ENCODE data around the gene TRIM41.

TRIM41 gene

GRCh38 chr5:181198106-181198685, 24.9 kb upstream of the TRIM41 start:
- H3K4me2 ChIP-seq, result peak overlapping the region in 9 of 11 experiments; percentile 46 to 76 (median 60); a peak in 18 of 22 replicates

GRCh38 chr5:181198905-181199519, 24.1 kb upstream of the TRIM41 start:
- H3K36me3 ChIP-seq, result no peaks in the 10 kb centered on the region; a peak in 1 of 22 replicates
- H3K4me1 ChIP-seq, result peaks cover 18 to 51% (median 41%) of the 10 kb centered on the region in 10 experiments
- no peak overlapping the region for H3K9ac ChIP-seq
- peaks cover 0 to 15% (median 4%) of the 10 kb centered on the region in 11 experiments; a peak in 5 of 22 replicates for H4K20me1 ChIP-seq
- H3K27ac ChIP-seq, result no peak overlapping the region
- TF ChIP-seq Cebpa-rat (IDR thresholded peaks at IDR 0.05), result no peak
- peak overlapping the region; percentile 32 to 76 (median 60); a peak in 20 of 22 replicates for H3K4me2 ChIP-seq
- no peak overlapping the region for H3K4me3 ChIP-seq
- no peaks in the 10 kb centered on the region for H3K9me3 ChIP-seq (replicated peaks in 1 of 11)
- peaks cover 14 to 36% (median 33%) of the 10 kb centered on the region in 11 experiments for H3K27me3 ChIP-seq

More at GRCh38 chr5:181198106-181198685, 24.9 kb upstream of the TRIM41 start:
- H3K4me1 ChIP-seq, result peaks cover 19 to 51% (median 41%) of the 10 kb centered on the region in 10 experiments
- H4K20me1 ChIP-seq, result peaks cover 0 to 9% (median 0%) of the 10 kb centered on the region in 11 experiments; a peak in 3 of 22 replicates
- H3K27ac ChIP-seq, result no peak overlapping the region
- H3K4me3 ChIP-seq, result no peak overlapping the region
- H3K9ac ChIP-seq, result no peak overlapping the region
- H3K36me3 ChIP-seq, result no peaks in the 10 kb centered on the region; a peak in 1 of 22 replicates
- peaks cover 6 to 28% (median 25%) of the 10 kb centered on the region in 11 experiments for H3K27me3 ChIP-seq
- no peaks in the 10 kb centered on the region for H3K9me3 ChIP-seq (replicated peaks in 1 of 11)
- TF ChIP-seq Cebpa-rat (IDR thresholded peaks at IDR 0.05), result no peak

GRCh38 chr5:181199881-181200638, 23.0 kb upstream of the TRIM41 start:
- peaks cover 24 to 47% (median 44%) of the 10 kb centered on the region in 11 experiments for H3K27me3 ChIP-seq

DNA sequence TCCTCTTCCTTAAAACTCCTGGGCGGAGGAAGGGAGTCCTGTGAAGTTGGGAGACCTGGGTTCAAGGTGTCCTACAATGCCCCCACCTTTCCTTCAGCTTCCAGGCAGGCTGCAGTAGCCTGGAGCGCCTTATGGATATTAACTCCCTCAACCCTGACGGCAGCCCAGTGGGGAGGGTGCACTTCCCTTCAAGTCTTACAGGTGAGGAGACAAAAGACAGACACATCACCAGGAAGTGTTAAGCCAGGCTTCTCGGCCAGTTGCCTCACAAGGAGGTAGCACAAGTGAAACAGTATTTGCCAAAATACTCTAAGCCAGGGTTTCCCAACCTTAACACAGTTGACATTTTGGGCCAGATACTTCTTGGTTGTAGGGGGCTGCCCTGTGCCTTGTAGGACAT, 22.3 kb upstream of the TRIM41 start:
- peaks cover 0 to 24% (median 12%) of the 10 kb centered on the region in 11 experiments; a peak in 14 of 22 replicates for H4K20me1 ChIP-seq
- no peaks in the 10 kb centered on the region for H3K36me3 ChIP-seq
- H3K27me3 ChIP-seq, result peaks cover 32 to 54% (median 51%) of the 10 kb centered on the region in 11 experiments

More at GRCh38 chr5:181199881-181200638, 23.0 kb upstream of the TRIM41 start:
- Histone ChIP-seq H4K20me1 (peaks cover 0 to 16% (median 6%) of the 10 kb centered on the region in 11 experiments; a peak in 10 of 22 replicates), H3K9ac (no peak overlapping the region), H3K4me3 (no peak overlapping the region), H3K36me3 (no peaks in the 10 kb centered on the region), H3K27ac (no peak overlapping the region), H3K4me2 (0 out of 22 replicates have a peak overlapping the region, but pooled peaks of 3 of the 11 experiments have one; percentile 1 to 9 (median 6)), H3K9me3 (replicated peaks in 1 of 11) (no peaks in the 10 kb centered on the region), H3K4me1 (peaks cover 18 to 60% (median 50%) of the 10 kb centered on the region in 10 experiments)
- no peak for TF ChIP-seq Cebpa-rat (IDR thresholded peaks at IDR 0.05)

GRCh38 chr5:181203093-181203711, 19.9 kb upstream of the TRIM41 start:
- Histone ChIP-seq H3K4me1 (peaks cover 31 to 66% (median 52%) of the 10 kb centered on the region in 10 experiments), H3K36me3 (no peaks in the 10 kb centered on the region), H3K4me2 (peak overlapping the region; percentile 95 to 100 (median 99)), H3K27ac (no peak overlapping the region), H3K9ac (no peak overlapping the region; a peak in 1 of 22 replicates), H3K4me3 (peak overlapping the region in 8 of 10 experiments; percentile 62 to 75 (median 72); a peak in 9 of 20 replicates), H4K20me1 (peaks cover 0 to 30% (median 19%) of the 10 kb centered on the region in 11 experiments; a peak in 15 of 22 replicates), H3K27me3 (peaks cover 40 to 78% (median 69%) of the 10 kb centered on the region in 11 experiments), H3K9me3 (replicated peaks in 1 of 11) (no peaks in the 10 kb centered on the region)
- TF ChIP-seq Cebpa-rat (IDR thresholded peaks at IDR 0.05), result peak in 6 of 11 experiments; percentile 47 to 89 (median 72); a peak in 11 of 22 replicates

More for the DNA sequence above, 22.3 kb upstream of the TRIM41 start:
- Histone ChIP-seq H3K27ac (no peak overlapping the region), H3K4me3 (no peak overlapping the region), H3K4me1 (peaks cover 24 to 67% (median 58%) of the 10 kb centered on the region in 10 experiments), H3K4me2 (0 out of 22 replicates have a peak overlapping the region, but pooled peaks of 3 of the 11 experiments have one; percentile 1 to 9 (median 6)), H3K9ac (no peak overlapping the region), H3K9me3 (replicated peaks in 1 of 11) (no peaks in the 10 kb centered on the region)
- no peak for TF ChIP-seq Cebpa-rat (IDR thresholded peaks at IDR 0.05)

- Histone ChIP-seq H3K27me3 (peaks cover 40 to 80% (median 69%) of the 10 kb centered on the region in 11 experiments), H3K27ac (no peak overlapping the region), H3K4me3 (peak overlapping the region; percentile 61 to 75 (median 71)), H3K9ac (peak overlapping the region in 6 of 11 experiments; percentile 38 to 78 (median 70); a peak in 10 of 22 replicates), H4K20me1 (peaks cover 0 to 30% (median 19%) of the 10 kb centered on the region in 11 experiments; a peak in 15 of 22 replicates), H3K36me3 (no peaks in the 10 kb centered on the region), H3K9me3 (replicated peaks in 1 of 11) (no peaks in the 10 kb centered on the region), H3K4me1 (peaks cover 29 to 61% (median 47%) of the 10 kb centered on the region in 10 experiments), H3K4me2 (peak overlapping the region; percentile 95 to 100 (median 99))
- TF ChIP-seq Cebpa-rat (IDR thresholded peaks at IDR 0.05), result no peak
Measured at GRCh38 chr5:181203777-181204112, 19.3 kb upstream of the TRIM41 start.

DNA sequence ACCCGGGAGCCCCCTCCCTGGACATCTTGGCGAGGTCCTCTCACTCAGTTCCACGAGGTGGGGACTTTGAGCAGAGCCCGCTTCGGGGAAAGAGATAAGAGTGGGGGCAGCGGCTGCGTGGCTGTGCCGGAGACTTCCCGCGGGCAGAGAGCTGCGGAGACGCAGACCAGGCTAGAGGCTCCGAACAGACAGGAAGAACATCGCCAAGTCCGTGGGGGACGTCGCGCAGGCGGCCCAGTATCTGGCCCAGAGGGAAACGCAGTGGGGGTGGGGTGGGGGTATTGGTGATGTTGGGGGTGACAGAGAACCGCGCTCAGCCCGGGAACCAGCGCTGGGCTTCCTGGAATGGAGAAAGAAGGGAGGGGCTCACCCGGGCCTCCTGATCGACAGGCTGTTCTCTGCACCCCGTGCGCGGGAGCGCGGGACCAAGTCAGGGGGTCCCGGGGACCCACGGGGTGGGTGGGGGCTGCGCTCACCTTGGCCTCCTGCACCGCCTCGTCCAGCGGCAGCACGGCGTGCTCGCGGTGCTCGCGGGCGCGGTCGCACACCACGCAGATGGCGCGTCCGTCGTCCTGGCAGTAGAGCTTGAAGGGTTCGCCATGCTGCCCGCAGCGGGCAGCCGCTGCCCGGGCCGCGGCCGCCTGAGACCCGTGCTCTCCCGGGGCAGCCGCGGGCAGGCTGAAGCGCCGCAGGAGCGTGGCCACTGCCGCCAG, 18.8 kb upstream of the TRIM41 start:
- no peaks in the 10 kb centered on the region for H3K36me3 ChIP-seq
- peak overlapping the region; percentile 95 to 100 (median 99) for H3K4me2 ChIP-seq
- peaks cover 0 to 30% (median 17%) of the 10 kb centered on the region in 11 experiments; a peak in 15 of 22 replicates for H4K20me1 ChIP-seq
- peak overlapping the region; percentile 54 to 79 (median 73); a peak in 20 of 22 replicates for H3K9ac ChIP-seq
- TF ChIP-seq Cebpa-rat (IDR thresholded peaks at IDR 0.05), result no peak
- no peaks in the 10 kb centered on the region for H3K9me3 ChIP-seq (replicated peaks in 1 of 11)
- peaks cover 40 to 80% (median 69%) of the 10 kb centered on the region in 11 experiments for H3K27me3 ChIP-seq
- H3K27ac ChIP-seq, result no peak overlapping the region
- peak overlapping the region; percentile 61 to 75 (median 71) for H3K4me3 ChIP-seq
- peaks cover 24 to 55% (median 42%) of the 10 kb centered on the region in 10 experiments for H3K4me1 ChIP-seq

All from BLaER1 treated with 17β-estradiol and CSF1 and Interleukin-3, amounts not matched to agents 10 nM and 100 nM (cell line).